Hepatocyte (in vitro differentiated cells): ENCODE data around the gene FBN1. TPM values are rescaled to one million over a fixed set of nuclear protein-coding genes. Genes with fewer than 3 reads are reported as not detected.

ENCODE experiments used
- DNase-seq: peaks from one replicate; pipeline ENCODE4 v3.0.0-alpha.2; 2016; ENCODE audit warnings: low spot score
- H2AFZ ChIP-seq: fragments of 200-600 bp; sonication (generic); 2 replicates; pipeline ENCODE4 v1.6.0; 2016; ENCODE audit warnings: antibody characterized with exemption, mild to moderate bottlenecking
- H3K27ac ChIP-seq: fragments of 200-600 bp; sonication (generic); 2 replicates; pipeline ENCODE4 v1.5.1; 2016; ENCODE audit warnings: mild to moderate bottlenecking
- H3K27me3 ChIP-seq: fragments of 200-600 bp; sonication (generic); 2 replicates; pipeline ENCODE4 v1.6.1; 2016
- H3K36me3 ChIP-seq: fragments of 200-600 bp; sonication (generic); replicated peaks from 2 replicates; pipeline ENCODE4 v1.5.1; 2016; ENCODE audit warnings: low read depth; ENCODE audit not compliant: insufficient read depth
- H3K4me1 ChIP-seq: fragments of 200-600 bp; sonication (generic); 2 replicates; pipeline ENCODE4 v1.5.1; 2016; ENCODE audit warnings: mild to moderate bottlenecking, moderate library complexity; ENCODE audit not compliant: insufficient read depth
- H3K4me2 ChIP-seq: fragments of 200-600 bp; sonication (generic); 2 replicates; pipeline ENCODE4 v1.6.0; 2016
- H3K4me3 ChIP-seq: fragments of 200-600 bp; sonication (generic); 2 replicates; pipeline ENCODE4 v1.5.1; 2016; ENCODE audit warnings: mild to moderate bottlenecking
- H3K79me2 ChIP-seq: fragments of 200-600 bp; sonication (generic); 2 replicates; pipeline ENCODE4 v1.6.0; 2017; ENCODE audit warnings: mild to moderate bottlenecking
- H3K9me2 ChIP-seq: fragments of 200-600 bp; sonication (generic); replicated peaks from 2 replicates; pipeline ENCODE4 v1.6.0; 2017; ENCODE audit warnings: mild to moderate bottlenecking; ENCODE audit not compliant: insufficient read depth
- H3K9me3 ChIP-seq: fragments of 200-600 bp; sonication (generic); 2 replicates; pipeline ENCODE4 v1.5.1; 2016; ENCODE audit warnings: low read depth, mild to moderate bottlenecking
- H4K20me1 ChIP-seq: fragments of 200-600 bp; sonication (generic); 2 replicates; pipeline ENCODE4 v1.6.0; 2016; ENCODE audit warnings: mild to moderate bottlenecking; ENCODE audit not compliant: insufficient read depth, poor library complexity, severe bottlenecking
- EZH2 ChIP-seq: fragments of 200-600 bp; sonication (generic); IDR thresholded peaks from 2 replicates; pipeline ENCODE4 v1.6.1; 2016; ENCODE audit warnings: antibody characterized with exemption, mild to moderate bottlenecking, borderline replicate concordance
- EZH2phosphoT487 ChIP-seq: fragments of 200-600 bp; sonication (generic); IDR thresholded peaks from one replicate; pipeline ENCODE4 v1.6.1; 2018; ENCODE audit warnings: antibody characterized with exemption, mild to moderate bottlenecking, low read depth, moderate library complexity; ENCODE audit not compliant: unreplicated experiment, severe bottlenecking
- WGBS: methylation state at CpG from one replicate; pipeline ENCODE4 v1.1.6; 2016; ENCODE audit warnings: low lambda C conversion rate; ENCODE audit errors: missing lambda C conversion rate; 5-methylcytosine and 5-hydroxymethylcytosine counted together
- polyA plus RNA-seq: library from polyadenylated mRNA; unstranded; fragments of >200 nt; fragmentation: Nextera tagmentation; extraction: Ambion mirVana; gene quantifications from 2 replicates; pipeline ENCODE4 v1.2.1, GENCODE V29; 2016
- total RNA-seq: library from RNA; depleted of rRNA; stranded (reverse); fragments of >200 nt; gene quantifications from 2 replicates; pipeline ENCODE4 v1.2.3, GENCODE V29; 2014
- TF ChIP-seq, protein P1 (sequence below): fragments of 200-600 bp; sonication (generic); IDR thresholded peaks from 2 replicates; pipeline ENCODE4 v1.5.1; 2016; ENCODE audit warnings: antibody characterized with exemption, mild to moderate bottlenecking; ENCODE audit not compliant: poor library complexity

FBN1 gene
- total and polyA plus RNA-seq, 2 experiments from 2014 or later: 76.6 to 199 TPM

GRCh38 chr15:48477795-48478360, 167.6 kb downstream of the FBN1 start:
- Histone ChIP-seq H3K79me2 (no peaks in the 10 kb centered on the region), H3K4me3 (no peak overlapping the region), H3K4me2 (no peak overlapping the region), H3K4me1 (no peaks in the 10 kb centered on the region), H3K9me3 (no peaks in the 10 kb centered on the region), H3K27me3 (no peaks in the 10 kb centered on the region), H3K36me3 (peaks cover 3% of the 10 kb centered on the region), H4K20me1 (no peaks in the 10 kb centered on the region), H2AFZ (no peak overlapping the region), H3K9me2 (no peaks in the 10 kb centered on the region), H3K27ac (no peak overlapping the region)
- WGBS: 93% methylated on average over 6 of the region's 6 CpGs
- DNase-seq: no peak
- TF ChIP-seq, protein P1, sequence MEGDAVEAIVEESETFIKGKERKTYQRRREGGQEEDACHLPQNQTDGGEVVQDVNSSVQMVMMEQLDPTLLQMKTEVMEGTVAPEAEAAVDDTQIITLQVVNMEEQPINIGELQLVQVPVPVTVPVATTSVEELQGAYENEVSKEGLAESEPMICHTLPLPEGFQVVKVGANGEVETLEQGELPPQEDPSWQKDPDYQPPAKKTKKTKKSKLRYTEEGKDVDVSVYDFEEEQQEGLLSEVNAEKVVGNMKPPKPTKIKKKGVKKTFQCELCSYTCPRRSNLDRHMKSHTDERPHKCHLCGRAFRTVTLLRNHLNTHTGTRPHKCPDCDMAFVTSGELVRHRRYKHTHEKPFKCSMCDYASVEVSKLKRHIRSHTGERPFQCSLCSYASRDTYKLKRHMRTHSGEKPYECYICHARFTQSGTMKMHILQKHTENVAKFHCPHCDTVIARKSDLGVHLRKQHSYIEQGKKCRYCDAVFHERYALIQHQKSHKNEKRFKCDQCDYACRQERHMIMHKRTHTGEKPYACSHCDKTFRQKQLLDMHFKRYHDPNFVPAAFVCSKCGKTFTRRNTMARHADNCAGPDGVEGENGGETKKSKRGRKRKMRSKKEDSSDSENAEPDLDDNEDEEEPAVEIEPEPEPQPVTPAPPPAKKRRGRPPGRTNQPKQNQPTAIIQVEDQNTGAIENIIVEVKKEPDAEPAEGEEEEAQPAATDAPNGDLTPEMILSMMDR: no peak
- no peak for TF ChIP-seq EZH2
- TF ChIP-seq EZH2phosphoT487: no peak

- Histone ChIP-seq H3K4me2 (no peak overlapping the region), H3K79me2 (no peaks in the 10 kb centered on the region), H3K27me3 (no peaks in the 10 kb centered on the region), H3K36me3 (peaks cover 3% of the 10 kb centered on the region), H2AFZ (no peak overlapping the region), H3K4me3 (no peak overlapping the region), H3K9me3 (no peaks in the 10 kb centered on the region), H3K9me2 (no peaks in the 10 kb centered on the region), H4K20me1 (no peaks in the 10 kb centered on the region), H3K4me1 (no peaks in the 10 kb centered on the region), H3K27ac (no peak overlapping the region)
- DNase-seq: no peak
- TF ChIP-seq EZH2phosphoT487 (no peak), EZH2 (no peak)
- WGBS: 88% methylated on average over 2 of the region's 2 CpGs
These were observed 169.7 kb downstream of the FBN1 start for GRCh38 chr15:48475600-48476395.

- H3K36me3 ChIP-seq: peaks cover 3% of the 10 kb centered on the region
- no peak for DNase-seq
- no peaks in the 10 kb centered on the region for H3K9me2 ChIP-seq
- whole genome bisulfite sequencing: 86% methylated on average over 2 of the region's 2 CpGs
- no peaks in the 10 kb centered on the region for H3K27me3 ChIP-seq
- H3K79me2 ChIP-seq: no peaks in the 10 kb centered on the region
- no peaks in the 10 kb centered on the region for H4K20me1 ChIP-seq
- no peak overlapping the region for H2AFZ ChIP-seq
- no peak overlapping the region for H3K4me2 ChIP-seq
- H3K4me3 ChIP-seq: no peak overlapping the region
- H3K9me3 ChIP-seq: no peaks in the 10 kb centered on the region
- no peaks in the 10 kb centered on the region for H3K4me1 ChIP-seq
- TF ChIP-seq, protein P1: no peak
- TF ChIP-seq EZH2phosphoT487 (no peak), EZH2 (no peak)
- no peak overlapping the region for H3K27ac ChIP-seq
These were observed 171.8 kb downstream of the FBN1 start for GRCh38 chr15:48473667-48474066.

DNA sequence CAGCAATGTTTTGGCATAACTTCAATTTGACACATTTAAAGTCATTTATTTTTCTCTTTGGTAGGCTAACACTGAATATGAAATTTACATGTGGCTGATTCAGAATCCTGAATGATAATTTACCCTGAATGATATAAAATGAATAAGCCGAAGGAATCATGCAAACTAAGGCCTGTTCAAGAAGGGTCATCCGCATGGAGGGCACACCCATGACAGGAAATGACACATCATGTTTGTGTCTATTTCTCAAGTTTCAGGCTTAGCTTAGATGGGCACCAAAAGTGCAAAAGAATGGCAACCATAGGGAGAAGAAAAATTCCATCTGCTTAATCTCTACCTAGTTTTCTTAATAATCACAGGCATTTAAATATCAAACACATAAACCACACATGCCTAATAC, 172.8 kb downstream of the FBN1 start:
- WGBS: 93% methylated on average over 2 of the region's 2 CpGs
- Histone ChIP-seq H3K9me2 (no peaks in the 10 kb centered on the region), H3K27ac (no peak overlapping the region), H4K20me1 (no peaks in the 10 kb centered on the region), H3K36me3 (no peaks in the 10 kb centered on the region), H3K9me3 (no peaks in the 10 kb centered on the region), H3K79me2 (no peaks in the 10 kb centered on the region), H2AFZ (no peak overlapping the region), H3K4me1 (no peaks in the 10 kb centered on the region), H3K4me2 (no peak overlapping the region), H3K27me3 (no peaks in the 10 kb centered on the region), H3K4me3 (no peak overlapping the region)
- TF ChIP-seq EZH2 (no peak), EZH2phosphoT487 (no peak)
- TF ChIP-seq, protein P1: no peak
- no peak for DNase-seq
